Liver (tissue), 3 donors: Measurements from ENCODE around the gene ARHGAP5.

Source experiments
- FOXA1 ChIP-seq: IDR thresholded peaks from 2 replicates; pipeline ENCODE4 v1.6.1; 2016; ENCODE audit warnings: antibody characterized with exemption
- GABPA ChIP-seq, 2 donors: IDR thresholded peaks in 1 of 2; conservative IDR thresholded peaks in 1 of 2; 2 replicates each; pipeline ENCODE4 v1.6.1; 2016; ENCODE audit warnings: antibody characterized with exemption in 2 of 2, mild to moderate bottlenecking in 1 of 2, moderate library complexity in 1 of 2
- TF ChIP-seq, protein P1 (sequence below): fragments of 150-350 bp; IDR thresholded peaks from 2 replicates; pipeline ENCODE4 v1.5.1; 2017; ENCODE audit warnings: improper control_type of control experiment, low read depth, low read length; ENCODE audit not compliant: missing input control
- donor health status: healthy.
- donor health status: healthy.

GRCh38 chr14:32087907-32088306, 10.8 kb downstream of the ARHGAP5 start:
- TF ChIP-seq GABPA (IDR thresholded peaks at IDR 0.05 in 1 of 2, conservative IDR thresholded peaks at IDR 0.05 in 1 of 2) (no peak), FOXA1 (no peak)
- TF ChIP-seq, protein P1, sequence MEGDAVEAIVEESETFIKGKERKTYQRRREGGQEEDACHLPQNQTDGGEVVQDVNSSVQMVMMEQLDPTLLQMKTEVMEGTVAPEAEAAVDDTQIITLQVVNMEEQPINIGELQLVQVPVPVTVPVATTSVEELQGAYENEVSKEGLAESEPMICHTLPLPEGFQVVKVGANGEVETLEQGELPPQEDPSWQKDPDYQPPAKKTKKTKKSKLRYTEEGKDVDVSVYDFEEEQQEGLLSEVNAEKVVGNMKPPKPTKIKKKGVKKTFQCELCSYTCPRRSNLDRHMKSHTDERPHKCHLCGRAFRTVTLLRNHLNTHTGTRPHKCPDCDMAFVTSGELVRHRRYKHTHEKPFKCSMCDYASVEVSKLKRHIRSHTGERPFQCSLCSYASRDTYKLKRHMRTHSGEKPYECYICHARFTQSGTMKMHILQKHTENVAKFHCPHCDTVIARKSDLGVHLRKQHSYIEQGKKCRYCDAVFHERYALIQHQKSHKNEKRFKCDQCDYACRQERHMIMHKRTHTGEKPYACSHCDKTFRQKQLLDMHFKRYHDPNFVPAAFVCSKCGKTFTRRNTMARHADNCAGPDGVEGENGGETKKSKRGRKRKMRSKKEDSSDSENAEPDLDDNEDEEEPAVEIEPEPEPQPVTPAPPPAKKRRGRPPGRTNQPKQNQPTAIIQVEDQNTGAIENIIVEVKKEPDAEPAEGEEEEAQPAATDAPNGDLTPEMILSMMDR: no peak
